Transverse colon (tissue), 4 donors: ENCODE measurements around the gene DAAM1. TPM values are rescaled to one million over a fixed set of nuclear protein-coding genes. Genes with fewer than 3 reads are reported as not detected.
A peak's percentile ranks its signal among the peaks of the same experiment; 100 is the strongest.

Experiments
- DNase-seq: peaks from one replicate; pipeline ENCODE4 v3.0.0-alpha.2; 2019
- H3K27ac ChIP-seq, 4 donors: fragments of 200-600 bp; sonication (generic); 2 replicates each; pipeline ENCODE4 v1.5.1; 2016 to 2018; ENCODE audit warnings: inconsistent platforms in 4 of 4
- H3K27me3 ChIP-seq: fragments of 200-600 bp; sonication (generic); 2 replicates; pipeline ENCODE4 v1.5.1; 2017; ENCODE audit warnings: inconsistent platforms
- H3K36me3 ChIP-seq, 4 donors: fragments of 200-600 bp; sonication (generic); 2 replicates each; pipeline ENCODE4 v1.5.1; 2017 to 2019; ENCODE audit warnings: inconsistent platforms in 4 of 4
- H3K4me1 ChIP-seq, 4 donors: fragments of 200-600 bp; sonication (generic); 2 replicates each; pipeline ENCODE4 v1.5.1; 2017 to 2020; ENCODE audit warnings: inconsistent platforms in 4 of 4
- H3K4me3 ChIP-seq, 4 donors: fragments of 200-600 bp; sonication (generic); 1 replicate in 1 of 4; 2 replicates in 3 of 4; pipeline versions ENCODE4 v1.5.1 to v1.6.1; 2017 to 2019; ENCODE audit warnings: inconsistent platforms in 4 of 4
- H3K9me3 ChIP-seq, 2 donors: fragments of 200-600 bp; sonication (generic); 2 replicates each; pipeline ENCODE4 v1.5.1; 2017 to 2019; ENCODE audit warnings: inconsistent platforms in 2 of 2
- EP300 ChIP-seq: sonication (generic); formaldehyde crosslinking; IDR thresholded peaks from one replicate; pipeline ENCODE4 v1.6.1; 2017; ENCODE audit warnings: antibody characterized with exemption, low read depth
- POLR2A ChIP-seq: fragments of 450-650 bp; IDR thresholded peaks from one replicate; pipeline ENCODE4 v1.6.1; 2016; ENCODE audit warnings: antibody characterized with exemption, mild to moderate bottlenecking, moderate library complexity
- POLR2AphosphoS5 ChIP-seq, 3 donors: sonication (generic); formaldehyde crosslinking; IDR thresholded peaks; one replicate each; pipeline ENCODE4 v1.6.1; 2016; ENCODE audit warnings: antibody characterized with exemption in 3 of 3
- WGBS, 2 donors: methylation state at CpG; one replicate each; pipeline ENCODE4 v1.1.5; 2018; ENCODE audit warnings: low coverage in 1 of 2; 5-methylcytosine and 5-hydroxymethylcytosine counted together
- in situ Hi-C, 4 donors: fragments of 200-750 bp; cut with MboI; loops; one replicate each; pipeline versions ENCODE4 v1.15.0 to v1.15.1; 2017; ENCODE audit warnings: low sequenced_read_pairs in 3 of 4, low pct_ligation_motif_present in 1 of 4, low pct_unique_long_range_greater_than_20kb in 1 of 4
- intact Hi-C: fragments of 100-400 bp; cut with DNase I; formaldehyde crosslinking; loops from one replicate; pipeline ENCODE4 v1.15.1; 2023; ENCODE audit warnings: low total_unique reads
- total RNA-seq, 4 donors: library from RNA; depleted of rRNA; stranded (reverse); fragments of >200 nt; gene quantifications; one replicate each; pipeline ENCODE4 v1.1.0, GENCODE V29; 2016
- TF ChIP-seq, protein P1 (sequence below), 5 experiments: fragments of 200-600 bp in 3 of 5; fragments of 450-650 bp in 2 of 5; sonication (generic) in 3 of 5; IDR thresholded peaks; 1 replicate in 2 of 5; 2 replicates in 3 of 5; pipeline ENCODE4 v1.5.1; 2016 to 2017; ENCODE audit warnings: antibody characterized with exemption in 5 of 5, inconsistent platforms in 3 of 5, mild to moderate bottlenecking in 2 of 5, moderate library complexity in 1 of 5

The DAAM1 gene
- total RNA-seq, 4 donors from 2014 or later = 23.9 to 44.5 (median 42.8) TPM

DNA sequence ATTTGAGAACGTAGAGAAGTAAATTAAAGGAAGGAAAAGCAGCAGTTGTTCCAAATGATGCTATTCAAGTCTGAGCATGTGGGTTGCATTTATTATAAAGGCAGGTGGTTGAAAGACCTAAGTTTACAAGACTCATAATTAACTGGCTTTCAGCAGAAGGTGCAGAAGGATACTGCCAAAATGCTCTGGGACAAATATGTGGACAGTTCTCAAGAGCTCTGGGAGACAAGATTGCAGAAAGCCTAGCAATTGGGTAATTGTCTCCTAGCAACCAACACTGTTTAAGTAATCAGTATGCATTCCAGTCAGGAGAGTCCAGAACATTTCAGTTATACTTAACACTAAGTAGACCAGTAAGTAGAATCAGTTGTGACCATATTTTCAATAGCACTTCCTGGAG is 145.2 kb downstream of the DAAM1 start:
- in situ Hi-C loops = no loop called here
- no peaks in the 10 kb centered on the region for H3K9me3 ChIP-seq
- TF ChIP-seq EP300 (peak; percentile 54), POLR2AphosphoS5 (IDR thresholded peaks at IDR 0.05) (peak; percentile 50 to 75 (median 62)), POLR2A (no peak)
- TF ChIP-seq, protein P1, sequence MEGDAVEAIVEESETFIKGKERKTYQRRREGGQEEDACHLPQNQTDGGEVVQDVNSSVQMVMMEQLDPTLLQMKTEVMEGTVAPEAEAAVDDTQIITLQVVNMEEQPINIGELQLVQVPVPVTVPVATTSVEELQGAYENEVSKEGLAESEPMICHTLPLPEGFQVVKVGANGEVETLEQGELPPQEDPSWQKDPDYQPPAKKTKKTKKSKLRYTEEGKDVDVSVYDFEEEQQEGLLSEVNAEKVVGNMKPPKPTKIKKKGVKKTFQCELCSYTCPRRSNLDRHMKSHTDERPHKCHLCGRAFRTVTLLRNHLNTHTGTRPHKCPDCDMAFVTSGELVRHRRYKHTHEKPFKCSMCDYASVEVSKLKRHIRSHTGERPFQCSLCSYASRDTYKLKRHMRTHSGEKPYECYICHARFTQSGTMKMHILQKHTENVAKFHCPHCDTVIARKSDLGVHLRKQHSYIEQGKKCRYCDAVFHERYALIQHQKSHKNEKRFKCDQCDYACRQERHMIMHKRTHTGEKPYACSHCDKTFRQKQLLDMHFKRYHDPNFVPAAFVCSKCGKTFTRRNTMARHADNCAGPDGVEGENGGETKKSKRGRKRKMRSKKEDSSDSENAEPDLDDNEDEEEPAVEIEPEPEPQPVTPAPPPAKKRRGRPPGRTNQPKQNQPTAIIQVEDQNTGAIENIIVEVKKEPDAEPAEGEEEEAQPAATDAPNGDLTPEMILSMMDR (IDR thresholded peaks at IDR 0.05) = no peak
- no peaks in the 10 kb centered on the region for H3K27me3 ChIP-seq
- intact Hi-C loops = no loop called here
- peak overlapping the region; percentile 56 to 84 (median 68) for H3K27ac ChIP-seq
- H3K4me3 ChIP-seq = no peak overlapping the region
- H3K4me1 ChIP-seq = peaks cover 16 to 43% (median 18%) of the 10 kb centered on the region in 4 donors
- 60 to 71% methylated on average over 1 of the region's 1 CpG for WGBS, 2 donors
- no peak for DNase-seq
- peaks cover 0 to 5% (median under 1%) of the 10 kb centered on the region in 4 donors for H3K36me3 ChIP-seq

DNA sequence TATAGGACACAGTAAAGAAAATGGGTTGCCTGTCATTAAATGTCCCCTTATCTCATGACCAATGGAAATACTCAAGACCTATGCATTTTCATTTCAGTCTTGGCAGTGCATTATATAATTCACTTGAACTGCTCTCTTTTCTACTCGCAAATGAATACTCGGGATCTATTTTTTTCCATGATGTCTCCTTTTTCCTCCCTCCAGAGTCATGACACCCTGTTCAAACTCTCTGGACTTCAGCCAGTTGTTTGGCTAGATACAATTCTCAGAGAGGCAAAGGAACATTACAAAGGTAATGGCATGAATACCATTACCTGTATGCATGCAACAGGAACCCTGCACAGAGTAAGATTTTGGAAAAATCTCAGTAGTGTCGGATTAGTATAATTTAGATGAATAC is 145.8 kb downstream of the DAAM1 start:
- intact Hi-C loops (no loop called here), in situ Hi-C loops (no loop called here)
- WGBS, 2 donors = 79 to 85% methylated on average over 2 to 3 of the region's 3 CpGs
- Histone ChIP-seq H3K9me3 (no peaks in the 10 kb centered on the region), H3K27ac (peak overlapping the region; percentile 56 to 84 (median 64)), H3K27me3 (no peaks in the 10 kb centered on the region), H3K4me3 (no peak overlapping the region), H3K4me1 (peaks cover 16 to 43% (median 18%) of the 10 kb centered on the region in 4 donors), H3K36me3 (peaks cover 0 to 5% (median under 1%) of the 10 kb centered on the region in 4 donors)
- TF ChIP-seq, protein P1 (IDR thresholded peaks at IDR 0.05) = no peak
- TF ChIP-seq EP300 = no peak
- TF ChIP-seq POLR2AphosphoS5 (IDR thresholded peaks at IDR 0.05) = no peak
- TF ChIP-seq POLR2A = no peak
- no peak for DNase-seq

DNA sequence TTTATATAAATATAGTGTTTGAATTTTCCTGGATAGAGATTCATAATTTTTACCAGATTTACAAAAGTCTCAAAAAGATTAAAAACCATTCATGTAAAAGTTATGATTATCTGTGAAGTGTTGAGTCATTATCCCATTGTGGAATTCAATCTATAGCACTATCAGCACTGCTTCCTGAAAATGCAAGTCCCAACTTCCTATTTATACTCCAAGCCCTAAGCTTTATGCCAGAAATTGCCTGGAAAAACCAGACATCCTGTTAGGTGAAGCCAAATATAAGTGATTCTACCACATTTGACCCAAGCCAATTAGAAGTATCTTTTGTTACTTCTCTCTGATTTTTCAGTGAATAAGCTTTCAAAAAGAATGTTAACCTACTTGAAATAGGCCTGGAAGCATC is 147.6 kb downstream of the DAAM1 start:
- Histone ChIP-seq H3K36me3 (peaks cover 0 to 5% (median under 1%) of the 10 kb centered on the region in 4 donors), H3K9me3 (no peaks in the 10 kb centered on the region), H3K4me1 (peaks cover 16 to 41% (median 18%) of the 10 kb centered on the region in 4 donors), H3K27me3 (no peaks in the 10 kb centered on the region), H3K4me3 (no peak overlapping the region), H3K27ac (peak overlapping the region; percentile 56 to 84 (median 70))
- in situ Hi-C loops (no loop called here), intact Hi-C loops (no loop called here)
- DNase-seq = no peak
- TF ChIP-seq EP300 (no peak), POLR2A (no peak), POLR2AphosphoS5 (IDR thresholded peaks at IDR 0.05) (no peak)
- TF ChIP-seq, protein P1 (IDR thresholded peaks at IDR 0.05) = no peak

DNA sequence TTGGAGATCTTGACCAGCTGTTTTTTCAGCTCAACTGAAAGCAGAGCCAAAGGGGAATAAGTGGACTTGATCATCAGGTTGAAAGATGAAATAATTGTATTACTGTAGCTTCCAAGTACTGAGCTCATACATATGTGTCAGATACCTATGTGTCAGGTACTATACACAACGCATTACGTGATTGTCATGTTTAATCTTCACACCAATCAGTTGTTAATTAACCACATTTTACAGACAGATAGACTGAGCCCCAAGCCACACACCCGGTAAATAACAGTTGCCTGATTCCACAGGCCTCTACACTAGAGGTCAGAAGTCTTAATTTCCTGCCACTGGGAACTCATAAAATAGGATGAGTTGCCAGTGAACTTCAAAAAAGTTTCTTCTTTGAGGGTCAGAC is 148.2 kb downstream of the DAAM1 start:
- in situ Hi-C loops = no loop called here
- no peaks in the 10 kb centered on the region for H3K27me3 ChIP-seq
- H3K9me3 ChIP-seq = no peaks in the 10 kb centered on the region
- peaks cover 16 to 41% (median 18%) of the 10 kb centered on the region in 4 donors for H3K4me1 ChIP-seq
- WGBS, 2 donors = 49 to 84% methylated on average over 3 of the region's 3 CpGs
- DNase-seq = no peak
- H3K27ac ChIP-seq = peak overlapping the region; percentile 56 to 84 (median 70)
- no peak overlapping the region for H3K4me3 ChIP-seq
- TF ChIP-seq EP300 = no peak
- no peak for TF ChIP-seq POLR2A
- TF ChIP-seq, protein P1 (IDR thresholded peaks at IDR 0.05) = no peak
- intact Hi-C loops = no loop called here
- H3K36me3 ChIP-seq = peaks cover 0 to 4% (median 2%) of the 10 kb centered on the region in 4 donors
